ENCODE measurements around the gene TSPAN7. TPM values are rescaled to one million over a fixed set of nuclear protein-coding genes. Genes with fewer than 3 reads are reported as not detected.

The TSPAN7 gene
- total RNA-seq, 1 donor from 2014 or later = 21.8 TPM

DNA sequence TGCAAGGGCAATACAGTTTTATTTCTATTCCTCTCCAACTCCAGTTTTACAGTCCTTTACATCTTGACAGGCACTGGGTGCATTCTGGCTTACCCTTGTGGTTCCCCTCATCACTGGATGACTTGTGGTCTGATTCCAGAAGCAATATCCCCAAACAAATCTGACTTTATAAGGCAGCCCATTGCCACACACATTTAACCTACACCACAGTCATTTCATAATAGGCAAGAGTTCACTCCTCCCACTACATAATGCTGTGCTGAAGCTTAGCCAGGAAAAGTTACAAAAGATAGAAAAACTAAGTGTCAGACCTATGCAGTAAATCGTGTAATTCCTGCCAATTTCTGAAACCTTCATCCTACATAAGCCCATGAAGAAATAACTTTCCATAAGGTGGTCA, 157.0 kb downstream of the TSPAN7 start:
- peaks cover 37% of the 10 kb centered on the region for H3K9me3 Mint-ChIP-seq (ENCODE audit: low read depth)
- no peak for TF ChIP-seq CTCF (IDR thresholded peaks at IDR 0.05; ENCODE audit: unreplicated experiment)
- DNase-seq (ENCODE audit: low spot score, unreplicated experiment) = no peak
- H3K36me3 Mint-ChIP-seq (ENCODE audit: insufficient read depth) = peaks cover 1% of the 10 kb centered on the region
- no peak overlapping the region for H3K27ac Mint-ChIP-seq
- H3K4me3 Mint-ChIP-seq (ENCODE audit: low read depth) = no peak overlapping the region
- H3K27me3 Mint-ChIP-seq = no peaks in the 10 kb centered on the region
- H3K4me1 Mint-ChIP-seq (ENCODE audit: low read depth) = no peaks in the 10 kb centered on the region

DNA sequence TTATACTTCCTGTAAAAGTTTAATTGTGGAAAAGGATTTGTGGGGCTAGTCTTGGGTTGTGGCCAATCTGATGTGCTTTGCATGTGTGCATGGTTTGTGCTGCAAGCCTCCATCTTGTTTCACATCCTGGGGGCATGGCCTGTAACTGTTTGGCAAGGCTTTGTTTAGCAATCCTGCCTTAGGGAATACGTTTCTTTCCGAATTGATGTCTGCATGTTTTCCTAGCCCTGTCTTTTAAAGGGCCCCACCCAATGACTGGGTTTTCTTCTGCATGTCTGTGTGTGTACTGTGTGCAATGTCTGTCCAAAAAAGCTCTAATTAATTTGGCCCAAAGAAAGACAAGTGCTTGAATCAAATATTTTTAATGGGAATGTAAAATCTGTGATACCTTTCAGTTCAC, 165.3 kb downstream of the TSPAN7 start:
- TF ChIP-seq CTCF (IDR thresholded peaks at IDR 0.05; ENCODE audit: unreplicated experiment) = no peak
- H3K36me3 Mint-ChIP-seq (ENCODE audit: insufficient read depth) = no peaks in the 10 kb centered on the region
- H3K27me3 Mint-ChIP-seq = no peaks in the 10 kb centered on the region
- DNase-seq (ENCODE audit: low spot score, unreplicated experiment) = no peak
- no peak overlapping the region for H3K27ac Mint-ChIP-seq
- no peak overlapping the region for H3K4me3 Mint-ChIP-seq (ENCODE audit: low read depth)
- H3K4me1 Mint-ChIP-seq (ENCODE audit: low read depth) = no peaks in the 10 kb centered on the region
- H3K9me3 Mint-ChIP-seq (ENCODE audit: low read depth) = peaks cover 14% of the 10 kb centered on the region

DNA sequence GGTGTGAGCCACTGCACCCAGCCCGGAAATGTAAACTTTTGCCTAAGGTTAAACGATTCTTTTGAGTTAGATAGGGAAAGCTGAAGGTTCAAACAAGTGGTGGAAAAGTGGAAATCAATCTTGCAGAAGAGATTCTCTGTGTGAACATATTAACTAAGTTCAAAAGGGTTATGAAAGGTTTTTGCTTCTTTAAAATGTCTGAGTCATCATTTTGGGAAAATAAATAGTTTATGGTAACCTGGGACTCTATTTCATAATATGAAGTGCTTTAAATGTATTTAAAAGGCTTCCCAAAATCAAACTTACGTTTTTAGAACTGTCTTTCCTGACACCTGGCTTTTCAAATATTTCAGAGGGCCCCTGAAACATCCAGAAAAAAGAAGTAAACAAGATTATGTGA, 166.3 kb downstream of the TSPAN7 start:
- no peak for DNase-seq (ENCODE audit: low spot score, unreplicated experiment)
- no peak overlapping the region for H3K4me3 Mint-ChIP-seq (ENCODE audit: low read depth)
- no peak overlapping the region for H3K27ac Mint-ChIP-seq
- peaks cover 16% of the 10 kb centered on the region for H3K9me3 Mint-ChIP-seq (ENCODE audit: low read depth)
- H3K27me3 Mint-ChIP-seq = no peaks in the 10 kb centered on the region
- H3K4me1 Mint-ChIP-seq (ENCODE audit: low read depth) = no peaks in the 10 kb centered on the region
- no peaks in the 10 kb centered on the region for H3K36me3 Mint-ChIP-seq (ENCODE audit: insufficient read depth)
- no peak for TF ChIP-seq CTCF (IDR thresholded peaks at IDR 0.05; ENCODE audit: unreplicated experiment)

- no peak for DNase-seq (ENCODE audit: low spot score, unreplicated experiment)
- TF ChIP-seq CTCF (IDR thresholded peaks at IDR 0.05; ENCODE audit: unreplicated experiment) = no peak
- H3K36me3 Mint-ChIP-seq (ENCODE audit: insufficient read depth) = peaks cover 3% of the 10 kb centered on the region
- peaks cover 26% of the 10 kb centered on the region for H3K9me3 Mint-ChIP-seq (ENCODE audit: low read depth)
- no peaks in the 10 kb centered on the region for H3K27me3 Mint-ChIP-seq
- no peak overlapping the region for H3K4me3 Mint-ChIP-seq (ENCODE audit: low read depth)
- H3K4me1 Mint-ChIP-seq (ENCODE audit: low read depth) = no peaks in the 10 kb centered on the region
- no peak overlapping the region for H3K27ac Mint-ChIP-seq
These were observed 171.5 kb downstream of the TSPAN7 start for GRCh38 chrX:38732866-38733265.

Other genes with a start within 250 kb of the TSPAN7 start
- gene RPGR, start 234.0 kb upstream of the TSPAN7 start, total RNA-seq = 29.3 and 32.3 TPM in 2 replicates
- 0.31 TPM in 1 of 2 replicates, not detected in the other for gene OTC, start 208.9 kb upstream of the TSPAN7 start, total RNA-seq
- gene MID1IP1, start 239.9 kb downstream of the TSPAN7 start, total RNA-seq = 29.7 and 31.1 TPM in 2 replicates